Epidermal melanocyte (primary cell): ENCODE data around the gene SPSB3.

Experiments
- DNase-seq: peaks from one replicate; pipeline ENCODE4 v3.0.0; 2011; ENCODE audit warnings: low spot score; ENCODE audit not compliant: insufficient read length

SPSB3 gene

GRCh38 chr16:1763521-1764511, 18.6 kb downstream of the SPSB3 start:
- no peak for DNase-seq

- DNase-seq, result no peak
These were observed 19.4 kb downstream of the SPSB3 start for GRCh38 chr16:1762879-1763520.

- no peak for DNase-seq
These were observed 20.0 kb downstream of the SPSB3 start for GRCh38 chr16:1762196-1762878.

- no peak for DNase-seq
These were observed 20.6 kb downstream of the SPSB3 start for GRCh38 chr16:1761751-1762150.

GRCh38 chr16:1760911-1761310, 21.5 kb downstream of the SPSB3 start:
- no peak for DNase-seq

- DNase-seq, result no peak
These were observed 22.9 kb downstream of the SPSB3 start for GRCh38 chr16:1759511-1759910.

GRCh38 chr16:1758923-1759322, 23.4 kb downstream of the SPSB3 start:
- DNase-seq, result no peak

- DNase-seq, result no peak
These were observed 24.5 kb downstream of the SPSB3 start for GRCh38 chr16:1757714-1758461.

GRCh38 chr16:1754204-1754603, 28.2 kb downstream of the SPSB3 start:
- DNase-seq, result no peak

- DNase-seq, result no peak
These were observed 29.5 kb downstream of the SPSB3 start for GRCh38 chr16:1752853-1753252.

- DNase-seq, result no peak
These were observed 30.4 kb downstream of the SPSB3 start for GRCh38 chr16:1751946-1752345.

- no peak for DNase-seq
These were observed 32.9 kb downstream of the SPSB3 start for GRCh38 chr16:1749152-1750117.

- DNase-seq, result no peak
These were observed 34.4 kb downstream of the SPSB3 start for GRCh38 chr16:1747934-1748333.

GRCh38 chr16:1746693-1747195, 35.6 kb downstream of the SPSB3 start:
- no peak for DNase-seq

GRCh38 chr16:1745900-1746692, 36.3 kb downstream of the SPSB3 start:
- peak; percentile 57 for DNase-seq

GRCh38 chr16:1745181-1745899, 37.0 kb downstream of the SPSB3 start:
- DNase-seq, result no peak

GRCh38 chr16:1744338-1744840, 38.0 kb downstream of the SPSB3 start:
- no peak for DNase-seq
